DLD1 (cell line): ENCODE results near the gene CACNA1D.

ENCODE experiments used
- in situ Hi-C: cut with HindIII; loops from 2 replicates; pipeline ENCODE4 v1.10.0; 2017; ENCODE audit warnings: low sequenced_read_pairs

Gene CACNA1D

GRCh38 chr3:53835257-53835656 lies 340.8 kb downstream of the CACNA1D start:
- in situ Hi-C loops, result no loop called here

DNA sequence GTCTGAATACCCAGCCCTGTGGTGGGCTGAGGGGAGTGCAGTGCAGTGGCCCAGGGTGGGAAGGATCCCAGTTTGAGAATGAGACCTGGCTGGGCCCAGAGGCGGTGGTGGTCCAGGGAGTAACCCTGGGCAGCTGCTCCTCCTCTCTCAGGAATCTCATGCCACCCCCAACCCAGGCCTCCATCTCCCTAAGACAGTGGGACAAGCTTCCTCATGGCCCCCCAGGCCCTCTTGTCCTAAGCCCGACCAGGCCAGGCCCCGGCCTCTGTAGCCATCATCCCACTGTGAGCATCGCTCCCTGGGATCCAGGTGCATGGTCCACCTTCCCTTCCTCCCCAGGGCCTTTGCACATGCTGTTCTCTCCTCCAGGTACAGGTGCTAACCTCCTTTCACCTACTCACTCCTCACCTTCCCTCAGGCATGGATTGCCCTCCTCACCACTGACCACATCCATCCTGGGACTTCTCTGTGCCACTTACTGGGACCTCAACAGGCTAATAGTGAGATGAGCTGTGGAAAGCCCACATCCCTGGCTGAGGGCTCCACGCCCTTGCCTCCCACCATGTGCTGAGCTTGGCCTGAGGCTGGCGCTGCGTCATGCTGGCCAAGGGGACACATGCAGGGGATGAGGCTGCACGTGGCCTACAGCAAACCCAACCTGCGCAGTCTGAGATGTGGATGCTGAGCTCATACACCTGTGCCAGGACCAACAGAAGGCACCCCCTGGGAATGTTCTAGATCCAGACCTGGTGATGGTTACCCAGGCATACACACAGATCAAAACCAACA lies 341.9 kb downstream of the CACNA1D start:
- in situ Hi-C loops, result no loop called here

GRCh38 chr3:53837331-53837730 lies 342.9 kb downstream of the CACNA1D start:
- in situ Hi-C loops, result no loop called here

DNA sequence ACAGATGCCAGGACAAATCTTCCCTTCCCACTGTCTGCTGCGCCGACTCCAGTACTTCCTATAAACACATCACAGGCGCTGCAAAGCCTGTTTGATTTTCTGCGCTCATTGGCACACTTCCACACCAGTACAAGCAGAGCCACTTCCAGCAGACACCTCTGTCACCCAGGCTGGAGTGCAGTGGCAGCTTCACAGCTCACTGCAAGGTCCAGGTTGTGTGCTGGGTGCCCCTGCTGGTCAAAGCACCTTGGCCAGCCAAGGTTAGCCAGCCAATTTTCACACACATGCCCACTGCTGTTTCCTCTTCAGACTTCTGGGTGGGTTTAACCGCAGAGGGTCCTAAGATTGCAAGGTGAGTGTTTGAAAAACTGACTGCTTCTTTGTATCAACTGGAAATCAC lies 346.9 kb downstream of the CACNA1D start:
- in situ Hi-C loops, result no loop called here

GRCh38 chr3:53842436-53843194 lies 348.2 kb downstream of the CACNA1D start:
- in situ Hi-C loops, result no loop called here

DNA sequence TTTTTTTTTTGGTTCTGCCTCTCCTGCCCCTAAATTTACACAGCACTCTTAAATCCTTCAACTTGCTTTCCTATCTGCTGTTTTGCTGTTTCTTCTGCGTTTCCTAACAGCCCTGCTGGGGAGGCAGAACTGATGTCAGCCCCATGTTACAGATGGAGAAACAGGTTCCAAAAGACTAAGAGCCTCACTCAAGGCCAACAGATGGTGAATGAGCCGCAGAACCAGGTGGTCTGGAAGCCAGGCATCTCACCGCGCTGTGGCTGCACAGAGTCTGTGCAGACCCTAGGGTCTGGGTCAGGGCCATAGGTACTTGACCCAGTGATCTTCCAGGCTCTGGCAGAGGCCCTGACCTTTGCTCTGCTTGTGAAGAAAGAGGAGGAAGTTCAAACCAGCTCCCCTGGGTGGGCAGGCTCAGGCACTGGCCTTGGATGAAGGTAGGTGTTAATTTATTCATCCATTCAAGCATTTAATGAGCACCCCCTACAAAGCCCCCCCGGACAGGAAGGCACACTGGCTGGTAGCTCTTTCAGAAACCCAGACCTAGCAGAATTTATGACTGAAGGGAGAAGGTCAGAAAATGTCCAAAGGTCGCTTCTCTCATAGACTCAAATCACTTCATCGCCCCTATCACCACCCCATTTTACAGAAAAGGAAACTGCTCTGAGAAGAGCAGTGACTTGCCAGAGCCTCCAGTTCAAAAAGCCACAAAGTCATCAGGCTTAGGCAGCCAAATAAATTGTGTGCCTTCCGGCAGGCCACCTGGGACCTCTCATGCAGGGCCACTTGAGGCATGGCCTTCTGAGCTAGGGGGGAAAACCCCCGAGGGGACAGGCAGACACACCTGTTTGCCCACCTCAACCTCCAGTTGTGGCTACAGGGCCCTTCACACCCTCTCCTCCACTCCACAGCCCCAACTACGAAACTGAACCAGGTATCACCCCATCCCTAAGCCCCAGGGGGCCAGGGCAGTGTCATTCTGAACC lies 349.1 kb downstream of the CACNA1D start:
- in situ Hi-C loops, result no loop called here

- in situ Hi-C loops, result no loop called here
These were observed 350.1 kb downstream of the CACNA1D start for GRCh38 chr3:53844262-53845102.

- in situ Hi-C loops, result no loop called here
These were observed 350.9 kb downstream of the CACNA1D start for GRCh38 chr3:53845103-53845880.

DNA sequence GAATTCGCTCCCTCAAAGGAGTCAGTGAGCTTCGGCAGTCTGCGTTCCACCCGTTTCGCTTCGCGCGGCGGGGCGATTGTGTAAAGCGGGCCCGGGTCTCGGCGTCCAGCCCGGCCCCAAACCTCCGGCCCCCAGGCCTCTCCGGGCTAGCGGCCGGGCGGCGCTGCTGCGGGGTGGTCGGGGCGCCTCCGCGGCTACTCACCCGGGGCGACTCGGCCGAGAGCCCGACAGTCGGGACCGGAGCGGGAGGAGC lies 351.4 kb downstream of the CACNA1D start:
- in situ Hi-C loops, result no loop called here

DNA sequence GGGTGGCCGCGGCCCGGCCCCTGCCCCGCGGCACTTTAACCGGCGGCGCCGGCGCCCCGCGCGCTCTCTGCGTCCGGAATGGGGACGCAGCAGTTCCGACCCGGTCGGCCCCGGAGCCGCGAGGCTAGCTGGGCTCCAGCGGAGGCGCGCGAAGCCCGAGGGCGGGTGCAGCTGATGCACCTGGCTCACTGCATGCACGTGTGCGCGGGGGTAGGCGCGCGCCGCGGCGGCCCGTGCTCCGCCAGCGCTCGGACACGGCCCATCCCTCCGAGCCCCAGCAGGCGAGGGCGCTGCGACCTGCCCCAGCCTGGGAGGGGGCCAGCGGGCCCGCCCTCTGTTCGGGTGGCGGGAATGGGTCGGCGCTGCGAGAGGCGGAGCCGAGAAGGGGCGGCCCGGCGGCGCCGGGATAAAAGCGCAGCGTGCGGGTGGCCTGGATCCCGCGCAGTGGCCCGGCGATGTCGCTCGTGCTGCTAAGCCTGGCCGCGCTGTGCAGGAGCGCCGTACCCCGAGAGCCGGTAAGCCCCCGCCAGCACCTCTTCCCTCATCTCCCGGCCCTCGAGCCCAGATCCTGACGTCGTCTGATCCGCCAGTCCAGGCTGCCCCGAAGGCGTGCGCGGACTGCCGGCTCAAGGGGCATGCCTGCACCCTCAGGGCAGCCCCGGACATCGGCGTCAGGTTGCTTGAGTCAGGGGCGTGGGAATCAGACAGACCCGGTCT lies 351.9 kb downstream of the CACNA1D start, which contains the start of the genes CHDH and IL17RB:
Gene CHDH (minus strand): TSS at position 286 of the 717 bp plus-strand sequence. CDS start 22,411 bp downstream, outside the sequence.
Gene IL17RB (plus strand): TSS at position 435 of the 717 bp plus-strand sequence. CDS start 21 bp downstream, at position 456.
- in situ Hi-C loops, result no loop called here

GRCh38 chr3:53846851-53847155 lies 352.4 kb downstream of the CACNA1D start:
- in situ Hi-C loops, result no loop called here

- in situ Hi-C loops, result no loop called here
These were observed 355.5 kb downstream of the CACNA1D start for GRCh38 chr3:53849916-53850315.

GRCh38 chr3:53850895-53851294 lies 356.5 kb downstream of the CACNA1D start:
- in situ Hi-C loops, result no loop called here

DNA sequence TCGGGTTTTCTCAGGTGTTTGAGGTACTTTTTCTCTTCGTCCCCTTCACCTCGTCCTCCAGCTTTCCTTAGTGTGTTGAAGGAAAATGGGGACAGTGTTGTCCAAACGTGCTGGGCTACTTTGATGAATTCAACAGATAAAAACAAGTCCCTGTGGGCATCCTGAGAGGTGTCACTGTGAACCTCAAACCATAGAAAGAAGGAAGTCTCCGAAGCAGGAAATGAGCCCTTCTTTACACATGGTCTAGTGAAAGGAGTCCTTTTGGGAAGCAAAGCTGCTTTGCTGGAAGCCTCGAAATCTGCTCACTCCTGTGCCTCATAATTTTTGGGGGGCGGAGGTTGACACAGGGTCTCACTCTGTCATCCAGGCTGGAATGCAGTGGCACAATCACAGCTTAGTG lies 362.6 kb downstream of the CACNA1D start:
- in situ Hi-C loops, result no loop called here

DNA sequence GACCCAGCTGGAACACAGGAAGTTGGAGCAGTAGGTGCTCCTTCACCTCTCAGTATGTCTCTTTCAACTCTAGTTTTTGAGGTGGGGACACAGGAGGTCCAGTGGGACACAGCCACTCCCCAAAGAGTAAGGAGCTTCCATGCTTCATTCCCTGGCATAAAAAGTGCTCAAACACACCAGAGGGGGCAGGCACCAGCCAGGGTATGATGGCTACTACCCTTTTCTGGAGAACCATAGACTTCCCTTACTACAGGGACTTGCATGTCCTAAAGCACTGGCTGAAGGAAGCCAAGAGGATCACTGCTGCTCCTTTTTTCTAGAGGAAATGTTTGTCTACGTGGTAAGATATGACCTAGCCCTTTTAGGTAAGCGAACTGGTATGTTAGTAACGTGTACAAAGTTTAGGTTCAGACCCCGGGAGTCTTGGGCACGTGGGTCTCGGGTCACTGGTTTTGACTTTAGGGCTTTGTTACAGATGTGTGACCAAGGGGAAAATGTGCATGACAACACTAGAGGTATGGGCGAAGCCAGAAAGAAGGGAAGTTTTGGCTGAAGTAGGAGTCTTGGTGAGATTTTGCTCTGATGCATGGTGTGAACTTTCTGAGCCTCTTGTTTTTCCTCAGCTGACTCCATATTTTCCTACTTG lies 363.8 kb downstream of the CACNA1D start:
- in situ Hi-C loops, result no loop called here

DNA sequence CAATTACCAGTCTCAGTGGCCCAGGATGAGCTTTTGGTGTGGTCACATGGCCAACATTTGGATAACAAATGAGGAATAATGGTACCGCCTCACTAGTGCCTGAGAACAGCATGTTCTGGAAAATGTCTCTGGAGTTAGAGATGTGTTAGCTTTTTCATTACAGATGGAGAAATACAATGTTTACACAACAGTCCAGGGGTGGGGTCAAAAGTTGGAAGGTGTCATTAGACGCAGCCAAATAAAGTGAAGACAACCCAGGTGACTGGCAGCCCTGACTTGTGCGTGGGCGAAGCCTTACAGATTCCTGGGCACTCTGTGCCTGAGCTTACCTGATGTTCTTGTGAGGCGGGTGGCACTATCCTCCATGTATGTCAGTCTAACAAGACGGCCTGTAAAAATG lies 364.8 kb downstream of the CACNA1D start:
- in situ Hi-C loops, result no loop called here

DNA sequence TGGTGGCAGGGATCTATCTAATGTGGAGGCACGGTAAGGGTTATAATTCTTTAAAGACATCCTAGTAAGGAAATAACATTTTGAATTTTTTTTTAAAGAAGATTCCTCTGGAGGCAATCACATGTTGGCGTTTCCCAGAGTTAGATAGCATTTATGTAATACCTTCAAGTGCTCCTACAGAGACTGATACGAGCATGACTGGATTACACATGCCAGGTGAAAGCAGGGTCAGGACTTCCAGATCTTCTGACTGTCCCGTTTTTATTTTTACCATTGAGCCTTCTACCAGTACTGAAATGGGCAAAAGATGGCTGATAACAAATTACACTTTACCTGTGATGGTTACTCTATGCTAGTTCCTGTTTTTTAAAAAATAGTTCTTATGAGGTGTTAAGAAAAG lies 365.8 kb downstream of the CACNA1D start:
- in situ Hi-C loops, result no loop called here

- in situ Hi-C loops, result no loop called here
These were observed 367.8 kb downstream of the CACNA1D start for GRCh38 chr3:53862241-53862640.

DNA sequence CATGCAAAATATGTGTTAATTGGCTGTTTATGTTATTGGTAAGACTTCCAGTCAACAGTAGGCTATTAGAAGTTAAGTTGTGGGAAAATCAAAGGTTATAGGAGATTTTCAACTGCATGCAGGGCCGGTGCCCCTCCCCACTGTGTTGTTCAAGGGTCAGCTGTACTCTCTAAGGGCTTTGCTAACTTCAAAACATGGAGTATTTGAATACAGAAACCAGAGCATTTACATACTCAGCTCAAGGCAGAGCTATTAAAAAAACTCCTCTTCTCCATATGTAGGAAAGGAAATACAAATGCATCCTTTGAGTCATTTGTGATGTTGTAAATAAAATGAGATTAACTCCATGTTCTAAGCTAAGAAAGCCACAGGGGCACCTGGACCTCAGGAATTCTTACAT lies 368.7 kb downstream of the CACNA1D start:
- in situ Hi-C loops, result no loop called here
